ENCODE measurements around the gene CCDC102A. TPM values are rescaled to one million over a fixed set of nuclear protein-coding genes. Genes with fewer than 3 reads are reported as not detected.

The CCDC102A gene
- total RNA-seq, 1 experiment from 2014 or later, result 4.5 TPM

GRCh38 chr16:57504491-57504890, 31.9 kb downstream of the CCDC102A start (continued):
- TF ChIP-seq ATF3 (IDR thresholded peaks at IDR 0.05) (no peak), POLR2A (IDR thresholded peaks at IDR 0.05; ENCODE audit: borderline replicate concordance, extremely low read depth, insufficient read depth, insufficient read length) (no peak), ZFX (IDR thresholded peaks at IDR 0.05) (no peak), SP1 (IDR thresholded peaks at IDR 0.05; ENCODE audit: low read depth) (no peak), CBX3 (IDR thresholded peaks at IDR 0.05; ENCODE audit: low read depth) (no peak), JUND (IDR thresholded peaks at IDR 0.05) (no peak)

- DNase-seq (ENCODE audit: low read depth, low spot score) (no peak), ATAC-seq (no peak)
- Histone ChIP-seq H3K9me3 (ENCODE audit: control insufficient read depth in 1 of 2, insufficient read depth in 1 of 2, low read depth in 1 of 2, low read length in 2 of 2) (no peaks in the 10 kb centered on the region), H3K27ac (ENCODE audit: low read depth, low read length) (no peak overlapping the region), H3K79me2 (ENCODE audit: insufficient read depth, low read length) (no peaks in the 10 kb centered on the region), H3K9ac (ENCODE audit: low read length) (no peak overlapping the region), H3K27me3 (ENCODE audit: insufficient read depth, low read length) (no peaks in the 10 kb centered on the region), H2AFZ (ENCODE audit: low read depth, low read length, poor library complexity, severe bottlenecking) (no peak overlapping the region), H3K36me3 (ENCODE audit: control insufficient read depth in 1 of 2, insufficient read depth in 2 of 2, low read length in 2 of 2) (no peaks in the 10 kb centered on the region), H4K20me1 (ENCODE audit: insufficient read depth) (no peaks in the 10 kb centered on the region), H3K4me1 (ENCODE audit: control insufficient read depth in 1 of 2, insufficient read depth in 2 of 2, low read length in 2 of 2) (no peaks in the 10 kb centered on the region), H3K4me3 (replicated peaks in 1 of 2; ENCODE audit: low read depth in 1 of 2, low read length in 2 of 2) (no peak overlapping the region), H3K9me2 (ENCODE audit: insufficient read depth) (no peaks in the 10 kb centered on the region), H3K4me2 (ENCODE audit: low read length) (no peak overlapping the region)
- CTCF ChIA-PET, result no interaction called here
- intact Hi-C loops (cut with micrococcal nuclease), result no loop called here
- TF ChIP-seq POLR2A (IDR thresholded peaks at IDR 0.05; ENCODE audit: borderline replicate concordance, extremely low read depth, insufficient read depth, insufficient read length) (no peak), ZNF274 (IDR thresholded peaks at IDR 0.05; ENCODE audit: low read depth, low read length) (no peak), EZH2 (IDR thresholded peaks at IDR 0.05) (no peak), RAD21 (IDR thresholded peaks at IDR 0.05; ENCODE audit: low read depth) (no peak), ELF1 (IDR thresholded peaks at IDR 0.05; ENCODE audit: borderline replicate concordance, low read depth) (no peak), SRF (IDR thresholded peaks at IDR 0.05; ENCODE audit: low read depth) (no peak), YY1 (IDR thresholded peaks at IDR 0.05; ENCODE audit: extremely low read depth, insufficient replicate concordance, low read depth, low read length) (no peak), POLR2AphosphoS5 (IDR thresholded peaks at IDR 0.05; ENCODE audit: low read depth, low read length) (no peak), CEBPB (IDR thresholded peaks at IDR 0.05; ENCODE audit: low read depth) (no peak), TCF7L2 (IDR thresholded peaks at IDR 0.05; ENCODE audit: borderline replicate concordance, extremely low read depth, insufficient read depth, insufficient read length) (no peak), ATF3 (IDR thresholded peaks at IDR 0.05) (no peak), JUND (IDR thresholded peaks at IDR 0.05) (no peak), CBX3 (IDR thresholded peaks at IDR 0.05; ENCODE audit: low read depth) (no peak), EZH2phosphoT487 (IDR thresholded peaks at IDR 0.05; ENCODE audit: borderline replicate concordance) (no peak), ZBTB33 (IDR thresholded peaks at IDR 0.05; ENCODE audit: extremely low read depth, insufficient replicate concordance, low read length) (no peak), CTCF (IDR thresholded peaks at IDR 0.05 in 2 of 3, conservative IDR thresholded peaks at IDR 0.05 in 1 of 3; ENCODE audit: borderline replicate concordance in 1 of 3, insufficient read depth in 1 of 3, low read depth in 2 of 3, low read length in 2 of 3) (no peak), EGR1 (IDR thresholded peaks at IDR 0.05; ENCODE audit: low read depth) (no peak)
- no TSS peak for BruUV-seq (replicated peaks)
- POLR2A ChIA-PET, result no interaction called here
- RAD21 ChIA-PET (ENCODE audit: low non-redundant PET in 1 of 2, low total read pairs in 2 of 2, uncharacterized antibody in 2 of 2, unreplicated experiment in 2 of 2), result no interaction called here
Measured at GRCh38 chr16:57504001-57504400, 32.4 kb downstream of the CCDC102A start.

Measured in HCT116 (cell line).